Measurements from ENCODE around the gene MFAP3. TPM values are rescaled to one million over a fixed set of nuclear protein-coding genes. Genes with fewer than 3 reads are reported as not detected.

Gene MFAP3
- total RNA-seq, 6 donors from 2014 or later, result 6.4 to 34.5 (median 25.6) TPM

DNA sequence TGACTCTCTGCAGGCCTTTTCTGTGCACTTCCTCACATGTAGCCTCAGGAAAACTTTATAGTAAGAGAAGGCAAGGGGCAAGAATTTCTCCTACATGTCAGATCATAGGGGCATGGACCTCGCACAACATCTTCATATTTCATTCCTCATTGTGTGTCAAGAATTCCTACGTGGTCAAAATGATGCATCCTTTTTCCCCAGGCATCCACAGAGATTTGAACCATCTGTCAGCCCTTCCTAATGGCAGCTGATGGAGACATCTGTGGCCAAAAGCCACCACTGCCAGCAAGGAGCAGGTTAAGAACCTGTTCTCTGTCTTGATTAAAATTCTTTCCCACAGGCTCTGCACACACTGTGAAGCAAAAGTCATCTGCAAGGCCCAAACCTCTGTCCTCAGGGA is 42.5 kb downstream of the MFAP3 start:
- TF ChIP-seq POLR2AphosphoS5 (IDR thresholded peaks at IDR 0.05) (no peak), POLR2A (IDR thresholded peaks at IDR 0.05) (no peak), EP300 (IDR thresholded peaks at IDR 0.05) (no peak)
- TF ChIP-seq, protein P1, sequence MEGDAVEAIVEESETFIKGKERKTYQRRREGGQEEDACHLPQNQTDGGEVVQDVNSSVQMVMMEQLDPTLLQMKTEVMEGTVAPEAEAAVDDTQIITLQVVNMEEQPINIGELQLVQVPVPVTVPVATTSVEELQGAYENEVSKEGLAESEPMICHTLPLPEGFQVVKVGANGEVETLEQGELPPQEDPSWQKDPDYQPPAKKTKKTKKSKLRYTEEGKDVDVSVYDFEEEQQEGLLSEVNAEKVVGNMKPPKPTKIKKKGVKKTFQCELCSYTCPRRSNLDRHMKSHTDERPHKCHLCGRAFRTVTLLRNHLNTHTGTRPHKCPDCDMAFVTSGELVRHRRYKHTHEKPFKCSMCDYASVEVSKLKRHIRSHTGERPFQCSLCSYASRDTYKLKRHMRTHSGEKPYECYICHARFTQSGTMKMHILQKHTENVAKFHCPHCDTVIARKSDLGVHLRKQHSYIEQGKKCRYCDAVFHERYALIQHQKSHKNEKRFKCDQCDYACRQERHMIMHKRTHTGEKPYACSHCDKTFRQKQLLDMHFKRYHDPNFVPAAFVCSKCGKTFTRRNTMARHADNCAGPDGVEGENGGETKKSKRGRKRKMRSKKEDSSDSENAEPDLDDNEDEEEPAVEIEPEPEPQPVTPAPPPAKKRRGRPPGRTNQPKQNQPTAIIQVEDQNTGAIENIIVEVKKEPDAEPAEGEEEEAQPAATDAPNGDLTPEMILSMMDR (IDR thresholded peaks at IDR 0.05), result no peak
- no peaks in the 10 kb centered on the region for H3K27me3 ChIP-seq
- H3K4me3 ChIP-seq, result no peak overlapping the region
- WGBS, 2 donors, result 69% methylated on average over 2 of the region's 2 CpGs
- H3K9me3 ChIP-seq, result no peaks in the 10 kb centered on the region
- no peak overlapping the region for H3K27ac ChIP-seq
- DNase-seq (no peak), ATAC-seq (ENCODE audit: low FRiP score in 2 of 2) (no peak)
- H3K4me1 ChIP-seq, result peaks cover 9 to 16% (median 12%) of the 10 kb centered on the region in 4 donors
- no peaks in the 10 kb centered on the region for H3K36me3 ChIP-seq

DNA sequence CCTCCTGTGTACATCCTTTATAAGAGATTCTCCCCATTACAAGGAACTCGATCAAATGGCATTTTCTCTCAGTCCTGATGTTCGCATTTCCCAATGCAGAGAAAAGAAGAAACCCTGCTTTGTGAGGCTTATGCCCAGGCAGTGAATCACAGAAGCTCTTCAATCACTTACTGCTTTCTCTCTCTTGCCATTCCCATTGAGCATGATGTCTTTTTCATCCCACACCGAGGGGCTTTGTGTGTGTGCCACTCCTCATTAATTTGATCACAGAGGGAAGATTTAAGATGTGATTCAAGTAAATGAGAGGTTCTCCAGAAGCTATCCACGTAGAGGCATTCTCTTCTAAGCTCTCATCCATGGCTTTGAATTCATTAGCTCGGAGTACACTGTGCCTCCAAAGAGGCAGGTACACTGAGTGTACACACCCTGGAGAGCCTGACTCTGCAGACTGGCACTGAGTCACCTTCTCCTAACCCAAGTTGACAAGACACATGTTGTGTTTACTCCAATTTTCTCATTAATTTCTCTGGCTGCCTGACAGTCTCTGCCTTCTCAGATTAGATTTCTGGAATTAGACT is 45.4 kb downstream of the MFAP3 start:
- no peak overlapping the region for H3K4me3 ChIP-seq
- no peaks in the 10 kb centered on the region for H3K36me3 ChIP-seq
- WGBS, 2 donors, result 88 to 94% methylated on average over 5 of the region's 5 CpGs
- H3K27ac ChIP-seq, result no peak overlapping the region
- TF ChIP-seq POLR2AphosphoS5 (IDR thresholded peaks at IDR 0.05), result no peak
- no peak for TF ChIP-seq POLR2A (IDR thresholded peaks at IDR 0.05)
- TF ChIP-seq, protein P1 (IDR thresholded peaks at IDR 0.05), result no peak
- TF ChIP-seq EP300 (IDR thresholded peaks at IDR 0.05), result no peak
- ATAC-seq (ENCODE audit: low FRiP score in 2 of 2) (no peak), DNase-seq (no peak)
- H3K4me1 ChIP-seq, result no peaks in the 10 kb centered on the region
- H3K27me3 ChIP-seq, result no peaks in the 10 kb centered on the region
- H3K9me3 ChIP-seq, result no peaks in the 10 kb centered on the region

DNA sequence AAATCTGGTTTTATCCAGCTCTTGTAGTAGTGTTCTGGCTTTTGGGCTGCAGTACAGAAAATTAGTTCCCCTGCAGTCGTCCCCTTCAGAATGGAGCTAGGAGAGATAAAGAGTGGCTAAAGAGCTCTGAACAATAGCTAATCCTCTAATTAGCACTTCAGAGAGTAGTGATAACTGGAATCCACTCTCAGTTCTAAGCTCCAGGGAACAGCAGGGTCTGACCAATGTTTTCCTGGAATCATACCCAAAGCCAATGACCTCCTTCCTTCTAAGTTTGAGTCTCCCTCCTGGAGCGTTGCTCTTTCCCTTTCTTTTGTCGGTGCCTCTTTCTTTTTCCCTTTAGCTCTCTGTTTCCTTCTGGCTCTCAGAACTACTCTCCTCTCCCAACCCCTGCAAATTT is 47.4 kb downstream of the MFAP3 start:
- DNase-seq (no peak), ATAC-seq (ENCODE audit: low FRiP score in 2 of 2) (no peak)
- 59 to 63% methylated on average over 3 of the region's 3 CpGs for WGBS, 2 donors

DNA sequence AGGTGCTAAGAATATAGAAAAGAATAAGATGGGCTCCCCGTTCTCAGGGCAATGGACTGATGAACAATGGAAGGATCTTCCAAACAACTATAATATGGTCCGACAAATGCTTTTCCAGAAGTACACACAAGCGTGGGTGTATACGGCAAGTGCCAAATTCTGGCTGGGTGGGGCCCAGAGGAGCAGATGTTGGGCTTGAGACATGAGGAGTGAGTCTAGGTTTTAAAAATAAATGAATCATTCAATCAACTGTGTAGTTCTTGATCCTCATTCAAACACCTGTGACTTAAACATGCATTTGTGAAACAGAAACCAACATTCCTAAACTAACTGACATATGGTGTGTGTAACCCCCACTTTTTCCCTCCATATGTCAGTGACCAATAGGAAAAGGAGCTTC is 47.9 kb downstream of the MFAP3 start:
- ATAC-seq (ENCODE audit: low FRiP score in 2 of 2) (peak in 1 of 2 donors; percentile 76), DNase-seq (no peak)
- 79 to 91% methylated on average over 4 of the region's 4 CpGs for whole genome bisulfite sequencing, 2 donors
- Histone ChIP-seq H3K4me1 (no peaks in the 10 kb centered on the region), H3K36me3 (no peaks in the 10 kb centered on the region), H3K4me3 (no peak overlapping the region), H3K9me3 (no peaks in the 10 kb centered on the region), H3K27me3 (no peaks in the 10 kb centered on the region), H3K27ac (no peak overlapping the region)
- TF ChIP-seq POLR2AphosphoS5 (IDR thresholded peaks at IDR 0.05) (no peak), POLR2A (IDR thresholded peaks at IDR 0.05) (no peak), EP300 (IDR thresholded peaks at IDR 0.05) (no peak)
- TF ChIP-seq, protein P1 (IDR thresholded peaks at IDR 0.05), result no peak

More for the DNA sequence above, 47.4 kb downstream of the MFAP3 start:
- no peak overlapping the region for H3K27ac ChIP-seq
- no peaks in the 10 kb centered on the region for H3K36me3 ChIP-seq
- no peaks in the 10 kb centered on the region for H3K27me3 ChIP-seq
- no peaks in the 10 kb centered on the region for H3K4me1 ChIP-seq
- TF ChIP-seq, protein P1 (IDR thresholded peaks at IDR 0.05), result no peak
- TF ChIP-seq EP300 (IDR thresholded peaks at IDR 0.05) (no peak), POLR2A (IDR thresholded peaks at IDR 0.05) (no peak), POLR2AphosphoS5 (IDR thresholded peaks at IDR 0.05) (no peak)
- H3K4me3 ChIP-seq, result no peak overlapping the region
- no peaks in the 10 kb centered on the region for H3K9me3 ChIP-seq

DNA sequence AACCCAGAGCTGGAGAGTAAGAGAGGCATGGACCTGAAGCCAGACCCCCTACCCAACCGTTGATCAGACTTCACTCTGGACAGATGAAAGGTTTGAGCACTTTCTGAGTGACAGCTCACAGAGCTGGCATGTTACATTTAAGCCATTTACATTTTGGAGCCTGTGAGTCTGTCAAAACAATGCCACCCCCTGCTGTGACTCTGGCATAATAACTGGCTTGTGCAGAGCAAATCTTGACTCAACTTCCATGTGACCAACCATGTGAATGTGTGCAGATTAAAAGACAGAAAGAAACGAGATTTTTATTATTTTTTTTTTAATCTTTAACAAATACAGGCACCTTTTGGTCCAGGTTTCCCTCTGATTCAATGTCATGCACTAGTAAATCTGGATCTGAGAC is 48.5 kb downstream of the MFAP3 start:
- WGBS, 2 donors, result 34 to 36% methylated on average over 2 of the region's 2 CpGs
- no peak overlapping the region for H3K4me3 ChIP-seq
- no peaks in the 10 kb centered on the region for H3K27me3 ChIP-seq
- no peaks in the 10 kb centered on the region for H3K4me1 ChIP-seq
- H3K27ac ChIP-seq, result no peak overlapping the region
- H3K9me3 ChIP-seq, result no peaks in the 10 kb centered on the region
- ATAC-seq (ENCODE audit: low FRiP score in 2 of 2) (no peak), DNase-seq (no peak)
- H3K36me3 ChIP-seq, result no peaks in the 10 kb centered on the region
- TF ChIP-seq EP300 (IDR thresholded peaks at IDR 0.05), result no peak
- TF ChIP-seq, protein P1 (IDR thresholded peaks at IDR 0.05), result no peak
- TF ChIP-seq POLR2A (IDR thresholded peaks at IDR 0.05), result no peak
- TF ChIP-seq POLR2AphosphoS5 (IDR thresholded peaks at IDR 0.05), result no peak

All from upper lobe of left lung (tissue), 6 donors.